KBM-7 (cell line): ENCODE results near the gene GRHL3.

Experiments used
- DNase-seq: peaks from one replicate; pipeline ENCODE4 v3.0.0-alpha.2; 2015
- in situ Hi-C: fragments of 300-500 bp; cut with MboI; formaldehyde crosslinking; loops from 2 replicates; pipeline ENCODE4 v1.14.3; 2020; ENCODE audit warnings: low sequenced_read_pairs, low pct_unique_long_range_greater_than_20kb, mixed read lengths

Gene GRHL3

GRCh38 chr1:24361811-24362210, 42.7 kb downstream of the GRHL3 start:
- in situ Hi-C loops: no loop called here
- DNase-seq: no peak

- DNase-seq: no peak
- in situ Hi-C loops: no loop called here
These were observed 43.2 kb downstream of the GRHL3 start for GRCh38 chr1:24362396-24362795.

- in situ Hi-C loops: no loop called here
- no peak for DNase-seq
These were observed 43.9 kb downstream of the GRHL3 start for GRCh38 chr1:24362982-24363614.

- DNase-seq: no peak
- in situ Hi-C loops: no loop called here
These were observed 44.8 kb downstream of the GRHL3 start for GRCh38 chr1:24363994-24364393.

- no peak for DNase-seq
- in situ Hi-C loops: no loop called here
These were observed 45.4 kb downstream of the GRHL3 start for GRCh38 chr1:24364605-24364974.

- in situ Hi-C loops: no loop called here
- DNase-seq: no peak
These were observed 46.0 kb downstream of the GRHL3 start for GRCh38 chr1:24364975-24365678.

- in situ Hi-C loops: no loop called here
These were observed 47.5 kb downstream of the GRHL3 start for GRCh38 chr1:24366707-24367106.

GRCh38 chr1:24369199-24369598, 50.0 kb downstream of the GRHL3 start:
- DNase-seq: no peak
- in situ Hi-C loops: no loop called here

More at GRCh38 chr1:24366707-24367106, 47.5 kb downstream of the GRHL3 start:
- no peak for DNase-seq

- no peak for DNase-seq
- in situ Hi-C loops: no loop called here
These were observed 50.6 kb downstream of the GRHL3 start for GRCh38 chr1:24369801-24370200.

- no peak for DNase-seq
- in situ Hi-C loops: no loop called here
These were observed 53.9 kb downstream of the GRHL3 start for GRCh38 chr1:24373044-24373443.

GRCh38 chr1:24373710-24374109, 54.6 kb downstream of the GRHL3 start:
- in situ Hi-C loops: no loop called here
- DNase-seq: no peak

- no peak for DNase-seq
- in situ Hi-C loops: no loop called here
These were observed 56.0 kb downstream of the GRHL3 start for GRCh38 chr1:24374891-24375786.

GRCh38 chr1:24379733-24380315, 60.7 kb downstream of the GRHL3 start:
- no peak for DNase-seq
- in situ Hi-C loops: loop anchor here (10.0 kb wide), 1 partner anchor 175 kb away; no protein-coding TSS in a partner anchor

- in situ Hi-C loops: loop anchor here (10.0 kb wide), 1 partner anchor 176 kb away; no protein-coding TSS in a partner anchor
- DNase-seq: no peak
These were observed 61.4 kb downstream of the GRHL3 start for GRCh38 chr1:24380508-24380907.

GRCh38 chr1:24381256-24381655, 62.1 kb downstream of the GRHL3 start:
- no peak for DNase-seq
- in situ Hi-C loops: loop anchor here (10.0 kb wide), 1 partner anchor 176 kb away; no protein-coding TSS in a partner anchor

GRCh38 chr1:24382165-24382577, 63.0 kb downstream of the GRHL3 start:
- in situ Hi-C loops: loop anchor here (10.0 kb wide), 1 partner anchor 177 kb away; no protein-coding TSS in a partner anchor
- no peak for DNase-seq

GRCh38 chr1:24383381-24383940, 64.3 kb downstream of the GRHL3 start:
- in situ Hi-C loops: loop anchor here (10.0 kb wide), 1 partner anchor 179 kb away; no protein-coding TSS in a partner anchor

GRCh38 chr1:24384251-24385090, 65.3 kb downstream of the GRHL3 start:
- in situ Hi-C loops: loop anchor here (10.0 kb wide), 1 partner anchor 180 kb away; no protein-coding TSS in a partner anchor
- no peak for DNase-seq

More at GRCh38 chr1:24383381-24383940, 64.3 kb downstream of the GRHL3 start:
- no peak for DNase-seq
